Fibroblast of villous mesenchyme (primary cell): ENCODE results near the gene NUDT6. TPM values are rescaled to one million over a fixed set of nuclear protein-coding genes. Genes with fewer than 3 reads are reported as not detected.
"Not testable (repeated sequence)": the region's sequence is repeated elsewhere in the genome, so short reads cannot be mapped to it uniquely, and the experiment has no call there.

Experiments
- DNase-seq: peaks from one replicate; pipeline ENCODE4 v3.0.0-alpha.2; 2010; ENCODE audit warnings: low read depth
- H3K4me3 ChIP-seq: 2 replicates; pipeline ENCODE4 v1.5.1; 2011; ENCODE audit warnings: low read depth, mild to moderate bottlenecking, low read length
- CTCF ChIP-seq: IDR thresholded peaks from 2 replicates; pipeline ENCODE4 v1.5.1; 2012; ENCODE audit warnings: low read depth, mild to moderate bottlenecking, low read length; ENCODE audit not compliant: insufficient read depth
- total RNA-seq: library from RNA; depleted of rRNA; stranded (reverse); fragments of >200 nt; gene quantifications from 2 replicates; pipeline ENCODE4 v1.2.3, GENCODE V29; 2012

Gene NUDT6
- total RNA-seq, 1 donor, result 3.9 TPM

GRCh38 chr4:122882857-122883735 is 39.3 kb downstream of the NUDT6 start:
- TF ChIP-seq CTCF, result no peak
- no peak for DNase-seq
- no peak overlapping the region for H3K4me3 ChIP-seq

DNA sequence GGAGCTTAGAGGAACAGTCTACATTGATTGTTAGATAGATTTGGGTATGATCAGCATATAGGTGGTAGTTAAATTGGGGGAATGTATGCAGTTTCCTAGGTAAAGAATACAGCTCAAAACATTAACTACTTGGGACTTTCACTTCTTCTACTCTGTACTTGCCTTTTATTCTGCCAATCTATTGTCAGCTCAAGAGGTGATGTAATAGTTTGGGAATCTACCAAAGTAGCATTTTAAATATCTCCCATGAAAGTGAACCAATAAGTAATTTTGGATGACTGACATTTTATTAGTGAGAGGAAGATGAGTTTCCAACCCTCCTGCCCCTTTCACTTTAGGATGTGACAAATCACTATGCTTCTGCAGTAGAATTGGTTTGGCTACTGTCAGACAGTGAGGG is 43.4 kb downstream of the NUDT6 start:
- no peak overlapping the region for H3K4me3 ChIP-seq
- no peak for TF ChIP-seq CTCF
- DNase-seq, result no peak

DNA sequence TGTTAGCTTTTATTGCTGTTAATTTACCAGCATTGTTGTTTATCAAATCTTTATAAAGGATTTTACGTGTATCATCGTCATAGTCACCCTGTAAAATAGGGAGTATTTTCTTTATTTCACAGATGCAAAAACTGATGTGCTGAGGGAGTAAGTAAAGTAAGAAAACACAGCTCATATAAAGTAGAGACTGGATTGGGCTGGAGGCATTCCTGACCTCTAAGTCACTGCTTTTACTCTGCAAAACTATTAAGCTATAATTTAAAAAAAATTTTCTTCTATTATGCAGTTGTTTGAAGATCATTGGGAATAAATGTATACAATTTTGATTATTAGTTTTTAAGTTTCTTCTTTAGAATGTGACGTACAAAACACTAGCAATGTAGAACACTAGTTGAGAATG is 45.9 kb downstream of the NUDT6 start:
- no peak for DNase-seq

DNA sequence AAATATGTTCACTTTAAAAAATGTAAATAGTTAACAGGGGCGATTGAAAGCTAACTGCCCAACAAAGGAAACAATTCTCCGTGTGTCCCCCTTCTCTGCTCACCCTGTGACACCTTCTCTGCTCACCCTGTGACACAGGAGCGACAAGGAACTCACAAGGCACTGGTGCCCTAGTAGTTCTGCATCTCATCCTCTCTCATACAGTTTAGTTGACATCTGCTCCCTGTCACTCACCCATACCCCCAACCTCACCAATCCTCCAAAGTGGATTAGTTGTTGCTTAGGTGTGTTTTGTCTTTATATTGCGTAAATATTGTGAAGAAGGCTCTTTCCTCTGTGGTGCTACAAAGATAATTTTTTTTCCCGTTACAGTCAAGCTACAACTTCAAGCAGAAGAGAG is 46.4 kb downstream of the NUDT6 start:
- no peak for DNase-seq

More for the DNA sequence above, 45.9 kb downstream of the NUDT6 start:
- H3K4me3 ChIP-seq, result no peak overlapping the region
- no peak for TF ChIP-seq CTCF

DNA sequence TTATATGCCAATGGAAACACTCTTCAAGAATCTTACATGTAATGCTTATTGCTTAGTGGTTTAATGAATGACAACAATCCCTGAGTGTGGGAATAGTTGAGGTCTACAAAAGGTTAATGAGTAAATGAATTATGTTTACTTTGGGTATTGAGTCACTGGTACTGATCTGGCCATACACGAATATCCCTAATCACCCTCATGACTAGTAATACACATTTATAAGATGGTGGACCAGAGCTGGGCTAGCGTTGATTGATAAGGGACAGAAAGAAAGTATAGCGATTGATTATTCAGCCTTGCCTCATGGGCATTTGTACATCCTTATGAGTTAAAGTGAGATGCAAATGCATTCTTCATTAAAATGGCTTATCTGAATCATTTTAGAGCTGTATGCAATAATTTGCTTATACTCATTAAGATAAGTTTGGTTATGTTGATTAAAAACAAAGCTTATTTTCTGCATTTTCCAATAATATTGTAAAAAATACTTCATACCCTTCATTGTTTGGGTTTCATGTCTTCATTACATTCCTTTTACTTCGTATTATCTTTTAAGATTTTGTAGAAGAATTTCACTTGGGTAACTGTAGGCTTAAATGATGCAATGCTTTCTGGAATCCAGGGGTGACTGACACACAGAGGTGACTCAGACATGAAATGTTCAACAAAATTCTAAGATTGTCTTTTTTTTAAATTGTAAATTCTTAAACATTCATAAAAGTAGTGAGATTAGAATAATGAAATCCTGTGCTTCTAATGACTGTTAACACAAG is 48.4 kb downstream of the NUDT6 start:
- no peak overlapping the region for H3K4me3 ChIP-seq
- no peak for TF ChIP-seq CTCF
- peak; percentile 86 for DNase-seq

More for the DNA sequence above, 46.4 kb downstream of the NUDT6 start:
- no peak overlapping the region for H3K4me3 ChIP-seq
- TF ChIP-seq CTCF, result no peak

DNA sequence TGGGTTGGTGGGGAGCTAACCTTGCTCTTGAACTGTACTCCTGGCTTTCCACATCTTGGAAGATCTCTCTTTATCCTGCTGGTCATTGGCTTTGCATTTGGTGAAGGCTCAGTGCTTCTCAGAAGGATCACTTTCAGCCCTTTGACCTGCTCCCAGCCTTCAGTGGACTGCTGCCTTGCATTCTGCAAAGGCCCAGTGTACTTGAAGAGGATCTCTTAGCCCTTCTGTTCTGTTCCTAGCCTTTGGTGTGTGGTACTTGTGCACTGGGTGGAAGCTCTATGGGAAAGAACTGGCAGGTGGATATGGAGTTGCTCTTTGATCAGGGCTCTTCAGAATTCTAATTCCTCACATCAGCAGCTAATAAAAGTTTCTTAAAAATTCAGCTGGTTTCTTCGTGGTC is 49.3 kb downstream of the NUDT6 start:
- DNase-seq, result no peak
- no peak overlapping the region for H3K4me3 ChIP-seq
- no peak for TF ChIP-seq CTCF

DNA sequence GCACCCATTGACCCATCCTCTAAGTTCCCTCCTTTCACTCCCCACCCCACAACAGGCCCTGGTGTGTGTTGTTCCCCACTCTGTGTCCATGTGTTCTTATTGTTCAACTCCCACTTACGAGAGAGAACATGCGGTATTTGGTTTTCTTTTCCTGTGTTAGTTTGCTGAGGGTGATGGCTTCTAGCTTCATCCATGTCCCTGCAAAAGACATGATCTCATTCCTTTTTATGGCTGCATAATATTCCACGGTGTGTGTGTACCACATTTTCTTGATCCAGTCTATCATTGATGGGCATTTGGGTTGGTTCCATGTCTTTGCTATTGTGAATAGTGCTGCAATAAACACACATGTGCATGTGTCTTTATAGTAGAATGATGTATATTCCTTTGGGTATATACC is 54.2 kb downstream of the NUDT6 start:
- H3K4me3 ChIP-seq, DNase-seq: not testable (repeated sequence)
